Adrenal gland (tissue), 19 donors: ENCODE data around the gene FPR1. TPM values are rescaled to one million over a fixed set of nuclear protein-coding genes. Genes with fewer than 3 reads are reported as not detected.
A peak's percentile ranks its signal among the peaks of the same experiment; 100 is the strongest.

Experiments used
- DNase-seq, 7 donors: peaks; one replicate each; pipeline ENCODE4 v3.0.0-alpha.2; 2019 to 2020
- H3K27ac ChIP-seq, 5 donors: fragments of 200-600 bp; sonication (generic) in 4 of 5; 1 replicate in 3 of 5; 2 replicates in 2 of 5; pipeline versions ENCODE4 v1.5.1 to v1.8.0; 2016 to 2020; ENCODE audit warnings: mild to moderate bottlenecking in 1 of 5
- H3K27me3 ChIP-seq: fragments of 200-600 bp; 2 replicates; pipeline ENCODE4 v1.8.0; 2021
- H3K36me3 ChIP-seq, 2 donors: fragments of 200-600 bp; replicated peaks in 1 of 2; 1 replicate in 1 of 2; 2 replicates in 1 of 2; pipeline versions ENCODE4 v1.5.1 to v1.8.0; 2018 to 2022
- H3K4me1 ChIP-seq, 2 donors: fragments of 200-600 bp; replicated peaks in 1 of 2; 1 replicate in 1 of 2; 2 replicates in 1 of 2; pipeline versions ENCODE4 v1.5.1 to v1.8.0; 2018 to 2021
- H3K4me3 ChIP-seq, 4 donors: fragments of 200-600 bp; sonication (generic) in 3 of 4; one replicate each; pipeline ENCODE4 v1.5.1; 2016 to 2018
- H3K9me3 ChIP-seq, 3 donors: fragments of 200-600 bp; sonication (generic) in 1 of 3; replicated peaks in 1 of 3; 1 replicate in 2 of 3; 2 replicates in 1 of 3; pipeline versions ENCODE4 v1.5.1 to v1.8.0; 2016 to 2021
- CTCF ChIP-seq, 6 experiments: fragments of 450-650 bp in 4 of 6; fragments of 200-600 bp in 2 of 6; sonication (generic) in 1 of 6; IDR thresholded peaks; 1 replicate in 5 of 6; 2 replicates in 1 of 6; pipeline versions ENCODE4 v1.5.1 to v1.8.0; 2016 to 2021; ENCODE audit warnings: antibody characterized with exemption in 6 of 6, mild to moderate bottlenecking in 2 of 6, moderate library complexity in 1 of 6
- POLR2A ChIP-seq, 2 donors: fragments of 450-650 bp; IDR thresholded peaks; one replicate each; pipeline ENCODE4 v1.6.1; 2017; ENCODE audit warnings: antibody characterized with exemption in 2 of 2, mild to moderate bottlenecking in 2 of 2, moderate library complexity in 1 of 2
- WGBS, 4 donors: extraction: QIAGEN DNeasy Blood & Tissue Kit in 2 of 4; methylation state at CpG; one replicate each; pipeline versions ENCODE4 v1.1.5 to v1.1.7; 2013 to 2017; 5-methylcytosine and 5-hydroxymethylcytosine counted together
- intact Hi-C, 2 donors: fragments of 100-400 bp; cut with DNase I; formaldehyde crosslinking; loops; one replicate each; pipeline versions ENCODE4 v1.14.1 to v1.15.0; 2022 to 2023
- long read RNA-seq, 10 donors: library from polyadenylated mRNA in 3 of 10; unstranded in 2 of 10; stranded (forward) in 1 of 10; transcript quantifications; one replicate each; pipeline ENCODE4 v2.0.0 and lab custom pipeline, GENCODE V29; 2021 to 2026
- polyA plus RNA-seq, 3 donors: library from polyadenylated mRNA; stranded (reverse); fragments of 200-250 nt in 2 of 3; fragments of 350-450 nt in 1 of 3; fragmentation: Illumina TruSeq in 1 of 3; extraction: RNeasy Lipid Tissue Mini Kit (QIAGEN cat#74804) in 1 of 3; gene quantifications; one replicate each; pipeline ENCODE4 v1.2.3, GENCODE V29; 2013 to 2014
- total RNA-seq, 9 donors: library from RNA; depleted of rRNA in 4 of 9; stranded (reverse); fragments of >200 nt in 4 of 9; fragments of 120-200 nt in 1 of 9; fragmentation: NEBNext Ultra II Directional in 1 of 9; extraction: Animal tissue kit (Norgen Biotek cat#: 25700) in 1 of 9; gene quantifications; one replicate each; pipeline versions ENCODE4 v1.1.0 to v1.2.4, GENCODE V29; 2013 to 2023
- donor health status: healthy with polysubstance abuse.
- donor health status: Bipolar disorder and iron deficiency.
- donor health status: DM: yes; HTN: yes; CAD: no.
- donor health status: DM: no; HTN: no; CAD: no.
- donor health status: DM: no; HTN: no; CAD: no.
- donor health status: DM: yes; HTN: yes; CAD: no.

The FPR1 gene
- 10 to 100 TPM in 6 of 9 donors, 1 to 10 TPM in 1, under 1 TPM in 2; 0.83 to 31.1 (median 19.3) TPM for total RNA-seq
- 10 to 100 TPM in 1 of 3 donors, 1 to 10 TPM in 2; 1.6 to 13.0 (median 2.3) TPM for polyA plus RNA-seq
- long read RNA-seq, donor 1, result 0 reads
- long read RNA-seq, donor 2, result 0 reads
- long read RNA-seq, donor 3, result 0 reads
- long read RNA-seq, donor 4, transcript FPR1-201 (2 exons, 1,930 nt), result major isoform, 11 of 15 reads
- long read RNA-seq, donor 4, partial matches to known transcripts, result 0 of 15 reads
- long read RNA-seq, donor 4, other reads (novel, unspliced or antisense), result 4 of 15 reads
- long read RNA-seq, donor 5, transcript FPR1-201 (2 exons, 1,930 nt), result major isoform, 12 of 14 reads
- long read RNA-seq, donor 5, partial matches to known transcripts, result 0 of 14 reads
- long read RNA-seq, donor 5, other reads (novel, unspliced or antisense), result 1 of 14 reads
- long read RNA-seq, donor 6, transcript FPR1-201 (2 exons, 1,930 nt), result major isoform, 6 of 8 reads
- long read RNA-seq, donor 6, partial matches to known transcripts, result 0 of 8 reads
- long read RNA-seq, donor 6, other reads (novel, unspliced or antisense), result 2 of 8 reads
- long read RNA-seq, donor 7, result 0 reads
- long read RNA-seq, donor 8, result 0 reads
- long read RNA-seq, donor 9, result 0 reads
- long read RNA-seq, donor 10, result 0 reads

GRCh38 chr19:51751655-51752054 lies at the start of gene FPR1:
TSS of gene FPR1 (minus strand) at chr19:51751878. CDS start at chr19:51746994, 4,884 bp downstream.
- DNase-seq, result peak in 1 of 7 donors; percentile 11
- intact Hi-C loops, result no loop called here
- TF ChIP-seq POLR2A (IDR thresholded peaks at IDR 0.05), result peak in 1 of 2 donors; percentile 59
- TF ChIP-seq CTCF (IDR thresholded peaks at IDR 0.05), result no peak
- 67 to 73% (median 70%) methylated on average over 2 of the region's 2 CpGs for WGBS, 4 donors
- Histone ChIP-seq H3K4me1 (no peaks in the 10 kb centered on the region), H3K27me3 (no peaks in the 10 kb centered on the region), H3K36me3 (no peaks in the 10 kb centered on the region), H3K4me3 (peak within 1 kb of the TSS in 1 of 4 donors; percentile 44), H3K27ac (peak within 1 kb of the TSS in 4 of 5 donors; percentile 16 to 78 (median 36)), H3K9me3 (no peaks in the 10 kb centered on the region)

- peaks cover 15 to 19% of the 10 kb centered on the region in 2 donors for H3K4me1 ChIP-seq
- peak overlapping the region; percentile 50 to 94 (median 80) for H3K27ac ChIP-seq
- H3K4me3 ChIP-seq, result peak overlapping the region in 1 of 4 donors; percentile 8
- no peaks in the 10 kb centered on the region for H3K9me3 ChIP-seq
- DNase-seq, result peak; percentile 65 to 96 (median 91)
- H3K36me3 ChIP-seq, result no peaks in the 10 kb centered on the region
- TF ChIP-seq CTCF (IDR thresholded peaks at IDR 0.05) (no peak), POLR2A (IDR thresholded peaks at IDR 0.05) (no peak)
- WGBS, 4 donors, result 34 to 45% (median 40%) methylated on average over 6 to 7 of the region's 7 CpGs
- no peaks in the 10 kb centered on the region for H3K27me3 ChIP-seq
- intact Hi-C loops, result no loop called here
Observed at GRCh38 chr19:51800473-51801244, 49.0 kb upstream of the FPR1 start.

GRCh38 chr19:51799774-51800472 lies 48.2 kb upstream of the FPR1 start:
- Histone ChIP-seq H3K4me1 (peaks cover 15 to 19% of the 10 kb centered on the region in 2 donors), H3K4me3 (peak overlapping the region in 1 of 4 donors; percentile 8), H3K36me3 (no peaks in the 10 kb centered on the region), H3K9me3 (no peaks in the 10 kb centered on the region), H3K27me3 (no peaks in the 10 kb centered on the region), H3K27ac (peak overlapping the region; percentile 79 to 94 (median 86))
- DNase-seq, result peak in 1 of 7 donors; percentile 44
- TF ChIP-seq CTCF (IDR thresholded peaks at IDR 0.05) (no peak), POLR2A (IDR thresholded peaks at IDR 0.05) (no peak)
- WGBS, 4 donors, result 62 to 71% (median 64%) methylated on average over 9 to 13 of the region's 13 CpGs
- intact Hi-C loops, result no loop called here
